ENCODE measurements around the gene PAQR7.

Gene PAQR7

DNA sequence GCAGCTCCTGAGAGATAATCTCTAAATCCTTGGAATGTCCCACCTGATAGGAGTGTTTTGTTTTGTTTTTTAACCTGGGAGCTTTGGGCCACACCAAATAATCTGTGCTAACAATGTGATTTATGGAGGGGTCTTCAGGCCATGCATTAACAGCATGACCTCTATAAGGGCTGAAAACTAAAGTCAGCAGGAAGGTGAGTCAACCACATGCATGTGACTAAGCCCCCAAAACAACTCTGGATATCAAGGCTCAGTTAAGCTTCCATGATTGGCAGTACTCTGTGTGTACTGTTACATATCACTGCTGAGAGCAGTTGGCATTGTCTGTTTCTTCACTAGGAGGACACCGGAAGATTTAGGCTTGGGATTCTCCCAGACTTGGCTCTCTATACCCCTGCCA is 27.0 kb downstream of the PAQR7 start:
- H3K4me2 ChIP-seq: no peak overlapping the region
- no peaks in the 10 kb centered on the region for H3K27me3 ChIP-seq (ENCODE audit: insufficient read depth, low read depth)
- no peak for TF ChIP-seq CTCF (conservative IDR thresholded peaks at IDR 0.05; ENCODE audit: low read depth, low read length)
- no peaks in the 10 kb centered on the region for H3K36me3 ChIP-seq (ENCODE audit: insufficient read depth)
- H3K9ac ChIP-seq: no peak overlapping the region
- no peaks in the 10 kb centered on the region for H3K4me1 ChIP-seq (ENCODE audit: low read depth, poor library complexity, severe bottlenecking)
- no peak overlapping the region for H3K27ac ChIP-seq
- H3K4me3 ChIP-seq (IDR thresholded peaks at IDR 0.05; ENCODE audit: insufficient read depth, low read depth, low read length): no peak overlapping the region
- no peak overlapping the region for H2AFZ ChIP-seq (ENCODE audit: low read depth)
- H3K79me2 ChIP-seq (ENCODE audit: insufficient read depth, low read depth): peaks cover 21% of the 10 kb centered on the region; the same call in 1 of the 2 replicates
- H4K20me1 ChIP-seq (ENCODE audit: insufficient read depth): no peaks in the 10 kb centered on the region

DNA sequence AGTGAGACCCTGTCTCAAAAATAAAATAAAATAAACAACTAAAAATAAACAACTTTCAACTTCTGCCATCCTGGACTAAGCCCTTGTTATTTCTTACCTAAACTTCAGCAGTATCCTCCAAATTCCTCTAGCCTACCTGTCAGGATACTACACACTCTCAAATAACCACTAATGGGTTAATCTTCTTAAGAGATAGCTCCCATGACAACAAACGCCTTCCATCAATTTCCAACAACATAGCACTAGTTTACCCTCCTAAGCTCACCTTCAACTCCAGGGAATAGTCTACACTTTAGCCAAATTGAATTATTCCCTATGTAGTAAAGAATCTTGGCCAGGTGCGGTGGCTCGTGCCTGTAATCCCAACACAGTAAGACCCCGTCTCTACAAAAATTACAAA is 27.6 kb downstream of the PAQR7 start:
- H3K27ac ChIP-seq: no peak overlapping the region
- H4K20me1 ChIP-seq (ENCODE audit: insufficient read depth): no peaks in the 10 kb centered on the region
- no peak overlapping the region for H3K4me3 ChIP-seq (IDR thresholded peaks at IDR 0.05; ENCODE audit: insufficient read depth, low read depth, low read length)
- no peak overlapping the region for H2AFZ ChIP-seq (ENCODE audit: low read depth)
- H3K9ac ChIP-seq: no peak overlapping the region
- no peak overlapping the region for H3K4me2 ChIP-seq
- peaks cover 20% of the 10 kb centered on the region; the same call in 1 of the 2 replicates for H3K79me2 ChIP-seq (ENCODE audit: insufficient read depth, low read depth)
- no peaks in the 10 kb centered on the region for H3K27me3 ChIP-seq (ENCODE audit: insufficient read depth, low read depth)
- TF ChIP-seq CTCF (conservative IDR thresholded peaks at IDR 0.05; ENCODE audit: low read depth, low read length): no peak
- H3K36me3 ChIP-seq (ENCODE audit: insufficient read depth): no peaks in the 10 kb centered on the region
- no peaks in the 10 kb centered on the region for H3K4me1 ChIP-seq (ENCODE audit: low read depth, poor library complexity, severe bottlenecking)

- Histone ChIP-seq H3K36me3 (ENCODE audit: insufficient read depth) (no peaks in the 10 kb centered on the region), H3K79me2 (ENCODE audit: insufficient read depth, low read depth) (peaks cover 18% of the 10 kb centered on the region; the same call in 1 of the 2 replicates), H4K20me1 (ENCODE audit: insufficient read depth) (no peaks in the 10 kb centered on the region), H2AFZ (ENCODE audit: low read depth) (no peak overlapping the region), H3K27me3 (ENCODE audit: insufficient read depth, low read depth) (no peaks in the 10 kb centered on the region), H3K4me1 (ENCODE audit: low read depth, poor library complexity, severe bottlenecking) (peaks cover 3% of the 10 kb centered on the region), H3K4me2 (no peak overlapping the region), H3K9ac (no peak overlapping the region), H3K27ac (no peak overlapping the region), H3K4me3 (IDR thresholded peaks at IDR 0.05; ENCODE audit: insufficient read depth, low read depth, low read length) (no peak overlapping the region)
- TF ChIP-seq CTCF (conservative IDR thresholded peaks at IDR 0.05; ENCODE audit: low read depth, low read length): no peak
Observed at GRCh38 chr1:25845664-25846063, 29.8 kb downstream of the PAQR7 start.

DNA sequence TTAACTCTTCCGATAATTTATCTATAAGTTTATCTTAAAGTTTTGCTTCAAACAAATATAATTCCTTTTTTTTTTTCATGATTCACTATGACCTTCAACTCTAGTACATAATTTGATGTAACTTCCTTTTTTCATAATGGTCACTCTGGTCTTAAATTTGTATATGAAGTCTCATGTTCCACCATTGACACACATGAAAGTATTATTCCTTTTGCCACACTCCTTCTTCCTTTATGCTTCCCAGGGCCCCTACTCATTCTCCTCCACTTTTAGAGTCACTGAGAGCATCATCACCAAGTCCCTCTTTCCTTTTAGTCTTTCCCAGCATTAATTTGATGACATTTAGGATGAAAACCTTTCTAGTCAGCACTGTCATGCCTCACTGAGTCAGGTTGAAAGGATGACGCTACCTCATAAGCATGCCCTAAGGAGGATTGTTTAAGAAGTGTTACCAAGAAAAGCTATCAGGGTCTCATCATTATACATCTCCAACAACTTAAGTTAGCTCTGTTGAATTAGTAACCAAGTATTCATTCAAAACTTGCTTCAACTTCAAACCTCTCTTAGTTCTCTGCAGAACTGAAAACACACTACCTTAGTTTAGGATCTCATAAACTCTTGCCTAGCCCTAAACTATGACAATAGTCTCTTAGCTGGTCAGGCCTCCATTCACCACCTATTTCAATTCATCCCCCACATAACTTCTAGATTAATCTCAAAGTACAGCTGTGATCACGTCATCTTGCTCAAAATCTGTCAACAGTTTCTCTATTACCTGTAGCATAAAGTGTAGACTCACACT is 30.8 kb downstream of the PAQR7 start:
- H3K4me1 ChIP-seq (ENCODE audit: low read depth, poor library complexity, severe bottlenecking): peaks cover 3% of the 10 kb centered on the region
- no peak for TF ChIP-seq CTCF (conservative IDR thresholded peaks at IDR 0.05; ENCODE audit: low read depth, low read length)
- no peak overlapping the region for H3K4me2 ChIP-seq
- H3K9ac ChIP-seq: no peak overlapping the region
- H2AFZ ChIP-seq (ENCODE audit: low read depth): no peak overlapping the region
- no peak overlapping the region for H3K4me3 ChIP-seq (IDR thresholded peaks at IDR 0.05; ENCODE audit: insufficient read depth, low read depth, low read length)
- no peak overlapping the region for H3K27ac ChIP-seq
- no peaks in the 10 kb centered on the region for H3K36me3 ChIP-seq (ENCODE audit: insufficient read depth)
- H3K79me2 ChIP-seq (ENCODE audit: insufficient read depth, low read depth): peaks cover 15% of the 10 kb centered on the region; the same call in 1 of the 2 replicates
- H3K27me3 ChIP-seq (ENCODE audit: insufficient read depth, low read depth): no peaks in the 10 kb centered on the region
- H4K20me1 ChIP-seq (ENCODE audit: insufficient read depth): no peaks in the 10 kb centered on the region
